ENCODE results near the gene BMX.

The BMX gene

GRCh38 chrX:15509845-15510244 lies 9.2 kb downstream of the BMX start:
- DNase-seq, result no peak

- DNase-seq, result no peak
Observed at GRCh38 chrX:15511563-15511962, 11.0 kb downstream of the BMX start.

GRCh38 chrX:15512401-15512965 lies 11.9 kb downstream of the BMX start:
- no peak for DNase-seq

- no peak for DNase-seq
Observed at GRCh38 chrX:15514279-15514678, 13.7 kb downstream of the BMX start.

- DNase-seq, result no peak
Observed at GRCh38 chrX:15515931-15516330, 15.3 kb downstream of the BMX start.

- DNase-seq, result no peak
Observed at GRCh38 chrX:15522464-15522863, 21.9 kb downstream of the BMX start.

- DNase-seq, result no peak
Observed at GRCh38 chrX:15523088-15523487, 22.5 kb downstream of the BMX start.

- DNase-seq, result no peak
Observed at GRCh38 chrX:15524417-15524816, 23.8 kb downstream of the BMX start.

- no peak for DNase-seq
Observed at GRCh38 chrX:15525664-15526416, 25.2 kb downstream of the BMX start.

GRCh38 chrX:15529165-15529564 lies 28.6 kb downstream of the BMX start:
- no peak for DNase-seq

GRCh38 chrX:15530318-15530717 lies 29.7 kb downstream of the BMX start:
- no peak for DNase-seq

- DNase-seq, result no peak
Observed at GRCh38 chrX:15546745-15547144, 46.1 kb downstream of the BMX start.

GRCh38 chrX:15547356-15547755 lies 46.7 kb downstream of the BMX start:
- no peak for DNase-seq

- no peak for DNase-seq
Observed at GRCh38 chrX:15549189-15550012, 48.8 kb downstream of the BMX start.

GRCh38 chrX:15559227-15559626 lies 58.6 kb downstream of the BMX start:
- DNase-seq, result no peak

GRCh38 chrX:15560924-15561323 lies 60.3 kb downstream of the BMX start:
- DNase-seq, result no peak

- DNase-seq, result no peak
Observed at GRCh38 chrX:15563056-15563455, 62.4 kb downstream of the BMX start.

GRCh38 chrX:15564981-15565579 lies 64.5 kb downstream of the BMX start:
- peak; percentile 34 for DNase-seq

- DNase-seq, result no peak
Observed at GRCh38 chrX:15566244-15566643, 65.6 kb downstream of the BMX start.

GRCh38 chrX:15567267-15567666 lies 66.7 kb downstream of the BMX start:
- no peak for DNase-seq

GRCh38 chrX:15567886-15568616 lies 67.4 kb downstream of the BMX start:
- DNase-seq, result no peak

GRCh38 chrX:15570145-15570544 lies 69.5 kb downstream of the BMX start:
- DNase-seq, result no peak

GRCh38 chrX:15574017-15574416 lies 73.4 kb downstream of the BMX start:
- no peak for DNase-seq

Data from left hindlimb (tissue), 1 donor.